Peyer's patch (tissue), 4 donors: ENCODE results near the gene BLCAP.

Experiments used
- POLR2A ChIP-seq, 2 donors: fragments of 450-650 bp; IDR thresholded peaks; one replicate each; pipeline ENCODE4 v1.5.1; 2017; ENCODE audit warnings: antibody characterized with exemption in 2 of 2, mild to moderate bottlenecking in 2 of 2, moderate library complexity in 2 of 2
- TF ChIP-seq, protein P1 (sequence below), 6 experiments: fragments of 450-650 bp in 4 of 6; fragments of 200-600 bp in 2 of 6; sonication (generic) in 1 of 6; IDR thresholded peaks; one replicate each; pipeline ENCODE4 v1.5.1; 2017 to 2019; ENCODE audit warnings: antibody characterized with exemption in 6 of 6, mild to moderate bottlenecking in 3 of 6, moderate library complexity in 1 of 6

DNA sequence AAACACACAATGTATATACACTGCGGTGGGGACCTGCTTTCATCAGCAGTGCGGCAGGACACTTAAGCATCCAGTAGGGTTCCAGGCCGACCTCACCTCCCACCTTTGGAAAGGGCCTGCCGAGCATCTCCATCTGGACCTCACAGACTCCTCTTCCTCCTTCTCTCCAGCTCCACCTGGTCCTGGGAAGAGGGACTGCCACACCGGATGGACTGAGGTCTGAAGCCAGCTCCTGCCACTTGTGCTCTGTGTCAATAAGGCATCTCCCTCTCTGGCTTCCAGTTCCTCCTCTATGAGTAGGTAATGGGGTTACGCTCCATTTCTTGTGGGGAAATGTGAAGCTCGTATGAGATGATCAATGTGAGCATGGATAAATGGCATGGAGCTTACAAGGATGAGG, 25.7 kb downstream of the BLCAP start:
- TF ChIP-seq, protein P1, sequence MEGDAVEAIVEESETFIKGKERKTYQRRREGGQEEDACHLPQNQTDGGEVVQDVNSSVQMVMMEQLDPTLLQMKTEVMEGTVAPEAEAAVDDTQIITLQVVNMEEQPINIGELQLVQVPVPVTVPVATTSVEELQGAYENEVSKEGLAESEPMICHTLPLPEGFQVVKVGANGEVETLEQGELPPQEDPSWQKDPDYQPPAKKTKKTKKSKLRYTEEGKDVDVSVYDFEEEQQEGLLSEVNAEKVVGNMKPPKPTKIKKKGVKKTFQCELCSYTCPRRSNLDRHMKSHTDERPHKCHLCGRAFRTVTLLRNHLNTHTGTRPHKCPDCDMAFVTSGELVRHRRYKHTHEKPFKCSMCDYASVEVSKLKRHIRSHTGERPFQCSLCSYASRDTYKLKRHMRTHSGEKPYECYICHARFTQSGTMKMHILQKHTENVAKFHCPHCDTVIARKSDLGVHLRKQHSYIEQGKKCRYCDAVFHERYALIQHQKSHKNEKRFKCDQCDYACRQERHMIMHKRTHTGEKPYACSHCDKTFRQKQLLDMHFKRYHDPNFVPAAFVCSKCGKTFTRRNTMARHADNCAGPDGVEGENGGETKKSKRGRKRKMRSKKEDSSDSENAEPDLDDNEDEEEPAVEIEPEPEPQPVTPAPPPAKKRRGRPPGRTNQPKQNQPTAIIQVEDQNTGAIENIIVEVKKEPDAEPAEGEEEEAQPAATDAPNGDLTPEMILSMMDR (IDR thresholded peaks at IDR 0.05), result no peak
- no peak for TF ChIP-seq POLR2A (IDR thresholded peaks at IDR 0.05)
